Endothelial cell of umbilical vein (primary cell): ENCODE measurements around the gene MTM1. TPM values are rescaled to one million over a fixed set of nuclear protein-coding genes. Genes with fewer than 3 reads are reported as not detected.

ENCODE experiments used
- BruUV-seq: library from RNA; stranded (reverse); fragments of 400-500 nt; replicated peaks from 2 replicates; lab custom pipeline; 2021; lab: Mats Ljungman, UMichigan
- CTCF ChIA-PET: fragments of 300-600, 350-600 bp; sonication (Branson Sonifier 250); formaldehyde crosslinking; loops from one replicate; lab custom pipeline; 2021; ENCODE audit warnings: antibody characterized with exemption, inconsistent platforms; lab: Charles Lee
- POLR2A ChIA-PET: fragments of 300-600, 350-600 bp; sonication (Branson Sonifier 250); formaldehyde crosslinking; loops from one replicate; lab custom pipeline; 2021; ENCODE audit warnings: antibody characterized with exemption, inconsistent platforms; lab: Charles Lee
- DNase-seq: peaks from one replicate; pipeline ENCODE4 v3.0.0-alpha.2; 2011; ENCODE audit warnings: low read depth, low spot score
- FAIRE-seq: peaks from 2 replicates; lab custom pipeline; 2011; peaks lifted over from hg19 to GRCh38; lab: Jason Lieb, UNC
- H2AFZ ChIP-seq: 2 replicates; pipeline ENCODE4 v1.6.0; 2012; ENCODE audit warnings: low read depth, low read length, control low read depth, inconsistent platforms
- H3K27ac ChIP-seq: 2 replicates; pipeline ENCODE4 v1.5.1; 2011; ENCODE audit warnings: low read depth, mild to moderate bottlenecking, control low read depth, low read length, moderate library complexity; ENCODE audit not compliant: insufficient read depth
- H3K27me3 ChIP-seq, 2 experiments: 2 replicates each; pipeline versions ENCODE4 v1.6.0 to v1.6.1; 2011; ENCODE audit warnings: low read length in 2 of 2, mixed read lengths in 1 of 2; ENCODE audit not compliant: control insufficient read depth in 2 of 2, insufficient read depth in 2 of 2
- H3K36me3 ChIP-seq, 2 experiments: 2 replicates in 1 of 2; 3 replicates in 1 of 2; pipeline ENCODE4 v1.5.1; 2011; ENCODE audit warnings: low read length in 2 of 2, mild to moderate bottlenecking in 1 of 2, moderate library complexity in 1 of 2; ENCODE audit not compliant: control insufficient read depth in 2 of 2, insufficient read depth in 2 of 2; ENCODE audit errors: extremely low read depth in 1 of 2
- H3K4me1 ChIP-seq: 3 replicates; pipeline ENCODE4 v1.5.1; 2011; ENCODE audit warnings: mild to moderate bottlenecking, low read length; ENCODE audit not compliant: control insufficient read depth, insufficient read depth; ENCODE audit errors: extremely low read depth
- H3K4me2 ChIP-seq: 2 replicates; pipeline ENCODE4 v1.6.1; 2011; ENCODE audit warnings: low read length, control low read depth, mixed read lengths; ENCODE audit not compliant: insufficient read depth
- H3K4me3 ChIP-seq, 3 experiments: fragments of 200-600 bp in 1 of 3; sonication (generic), shearing (Covaris generic) in 1 of 3; replicated peaks in 1 of 3; 2 replicates each; pipeline ENCODE4 v1.5.1; 2011 to 2016; ENCODE audit warnings: control low read depth in 3 of 3, low read length in 3 of 3, mild to moderate bottlenecking in 2 of 3, inconsistent platforms in 1 of 3, low read depth in 1 of 3, moderate library complexity in 1 of 3; ENCODE audit not compliant: insufficient read depth in 1 of 3
- H3K79me2 ChIP-seq: 2 replicates; pipeline ENCODE4 v1.6.0; 2012; ENCODE audit warnings: low read length, inconsistent platforms; ENCODE audit not compliant: control insufficient read depth, insufficient read depth
- H3K9ac ChIP-seq: replicated peaks from 2 replicates; pipeline ENCODE3; 2011; ENCODE audit warnings: low read length, control low read depth; ENCODE audit not compliant: insufficient read depth; ENCODE audit errors: extremely low read depth
- H3K9me1 ChIP-seq: replicated peaks from 3 replicates; pipeline ENCODE4 v1.6.0; 2011; ENCODE audit warnings: mild to moderate bottlenecking, low read length; ENCODE audit not compliant: control insufficient read depth, insufficient read depth; ENCODE audit errors: extremely low read depth
- H3K9me3 ChIP-seq: replicated peaks from 2 replicates; pipeline ENCODE4 v1.5.1; 2012; ENCODE audit warnings: low read length, inconsistent platforms; ENCODE audit not compliant: control insufficient read depth, insufficient read depth
- H4K20me1 ChIP-seq: replicated peaks from 2 replicates; pipeline ENCODE3; 2011; ENCODE audit warnings: mild to moderate bottlenecking, low read length; ENCODE audit not compliant: control insufficient read depth, insufficient read depth; ENCODE audit errors: extremely low read depth
- CTCF ChIP-seq, 2 donors: IDR thresholded peaks; 1 replicate in 1 of 2; 2 replicates in 1 of 2; pipeline ENCODE4 v1.5.1; 2011; ENCODE audit warnings: low read length in 2 of 2, mild to moderate bottlenecking in 2 of 2, moderate library complexity in 2 of 2, control low read depth in 1 of 2, inconsistent platforms in 1 of 2, low read depth in 1 of 2; ENCODE audit not compliant: insufficient read depth in 1 of 2; ENCODE audit errors: extremely low read depth in 1 of 2
- EZH2 ChIP-seq: IDR thresholded peaks from 2 replicates; pipeline ENCODE4 v1.6.1; 2012; ENCODE audit warnings: borderline replicate concordance, low read depth, mild to moderate bottlenecking, moderate library complexity, low read length, inconsistent platforms; ENCODE audit not compliant: severe bottlenecking
- FOS ChIP-seq: IDR thresholded peaks from 2 replicates; pipeline ENCODE4 v1.6.1; 2011; ENCODE audit warnings: mild to moderate bottlenecking, low read length, moderate library complexity, borderline replicate concordance; ENCODE audit not compliant: insufficient read depth
- GATA2 ChIP-seq: IDR thresholded peaks from 2 replicates; pipeline ENCODE4 v1.7.0; 2011; ENCODE audit warnings: low read depth, mild to moderate bottlenecking, moderate library complexity, mixed read lengths, low read length; ENCODE audit not compliant: insufficient read length, insufficient read depth
- JUN ChIP-seq: IDR thresholded peaks from 2 replicates; pipeline ENCODE4 v1.6.1; 2011; ENCODE audit warnings: borderline replicate concordance, low read depth; ENCODE audit not compliant: insufficient read length, insufficient read depth
- MAX ChIP-seq: IDR thresholded peaks from 2 replicates; pipeline ENCODE4 v1.6.1; 2011; ENCODE audit not compliant: insufficient read depth, insufficient read length
- MYC ChIP-seq: IDR thresholded peaks from one replicate; pipeline ENCODE4 v1.6.1; 2011; ENCODE audit warnings: mild to moderate bottlenecking, low read depth, low read length
- POLR2A ChIP-seq: IDR thresholded peaks from 2 replicates; pipeline ENCODE4 v1.6.1; 2012; ENCODE audit warnings: low read depth, mild to moderate bottlenecking, control low read depth, low read length
- POLR2AphosphoS5 ChIP-seq: IDR thresholded peaks from 2 replicates; pipeline ENCODE4 v1.6.1; 2012; ENCODE audit warnings: low read depth, mild to moderate bottlenecking, control low read depth, low read length, moderate library complexity; ENCODE audit not compliant: insufficient read depth
- dilution Hi-C: fragments of 300-500 bp; cut with MboI; formaldehyde crosslinking; loops from one replicate; pipeline ENCODE4 v1.15.0; 2019; ENCODE audit warnings: low sequenced_read_pairs; ENCODE audit not compliant: extremely low pct_ligation_motif_present
- intact Hi-C: fragments of 100-400 bp; cut with micrococcal nuclease; formaldehyde crosslinking; loops from one replicate; pipeline ENCODE4 v1.10.0; 2022
- polyA plus RNA-seq, 4 experiments: library from polyadenylated mRNA; depleted of rRNA in 3 of 4; stranded (reverse) in 3 of 4; unstranded in 1 of 4; fragments of >200 nt; gene quantifications; 2 replicates each; pipeline versions ENCODE4 v1.2.1 to v1.2.3, GENCODE V29; 2011 to 2012; ENCODE audit warnings: missing spikeins in 1 of 4
- total RNA-seq: library from RNA; stranded (reverse); gene quantifications from 2 replicates; pipeline ENCODE4 v1.2.3, GENCODE V29; 2021

Gene MTM1
- total and polyA plus RNA-seq, 2 donors (not counting 3 experiments of a cell fraction or from before 2014, with no cell fraction given), result 2.4 to 13.2 TPM

- DNase-seq, result no peak
- H3K9me3 ChIP-seq, result no peaks in the 10 kb centered on the region
- peak overlapping the region; percentile 94 for H2AFZ ChIP-seq
- dilution Hi-C loops (no loop called here), intact Hi-C loops (no loop called here)
- ChIA-PET CTCF (interaction anchor here (1.2 to 2.3 kb wide), 2 partner anchors 9 to 12 kb away, joined by 3 to 9 read pairs; no protein-coding TSS in a partner anchor), POLR2A (no interaction called here)
- H3K27me3 ChIP-seq, result no peaks in the 10 kb centered on the region
- H3K36me3 ChIP-seq, result no peaks in the 10 kb centered on the region
- TF ChIP-seq MAX (no peak), CTCF (IDR thresholded peaks at IDR 0.05; ENCODE audit: extremely low read depth in 1 of 2, insufficient read depth in 1 of 2, low read depth in 1 of 2, low read length in 2 of 2) (no peak), FOS (no peak), POLR2A (no peak), GATA2 (no peak), JUN (no peak), MYC (no peak), POLR2AphosphoS5 (no peak), EZH2 (no peak)
- no peak overlapping the region for H3K27ac ChIP-seq
- no peaks in the 10 kb centered on the region for H3K9me1 ChIP-seq
- H3K79me2 ChIP-seq, result peaks cover 32% of the 10 kb centered on the region
- peak overlapping the region; percentile 66 for H3K9ac ChIP-seq
- H3K4me1 ChIP-seq, result peaks cover 20% of the 10 kb centered on the region
- peak; percentile 79 for FAIRE-seq
- peak overlapping the region; percentile 63 for H3K4me2 ChIP-seq
- no peaks in the 10 kb centered on the region for H4K20me1 ChIP-seq
- no TSS peak for BruUV-seq
- peak overlapping the region in 2 of 3 experiments; percentile 44 to 86 for H3K4me3 ChIP-seq
Measured at GRCh38 chrX:150692296-150692695, 123.9 kb downstream of the MTM1 start.
